Transverse colon (tissue), 4 donors: ENCODE measurements around the gene SETD9.

Experiments
- CTCF ChIP-seq, 5 experiments: fragments of 200-600 bp in 3 of 5; fragments of 450-650 bp in 2 of 5; sonication (generic) in 3 of 5; IDR thresholded peaks; 1 replicate in 2 of 5; 2 replicates in 3 of 5; pipeline ENCODE4 v1.5.1; 2016 to 2017; ENCODE audit warnings: antibody characterized with exemption in 5 of 5, inconsistent platforms in 3 of 5, mild to moderate bottlenecking in 2 of 5, moderate library complexity in 1 of 5
- EP300 ChIP-seq: sonication (generic); formaldehyde crosslinking; IDR thresholded peaks from one replicate; pipeline ENCODE4 v1.6.1; 2017; ENCODE audit warnings: antibody characterized with exemption, low read depth
- POLR2A ChIP-seq: fragments of 450-650 bp; IDR thresholded peaks from one replicate; pipeline ENCODE4 v1.6.1; 2016; ENCODE audit warnings: antibody characterized with exemption, mild to moderate bottlenecking, moderate library complexity
- POLR2AphosphoS5 ChIP-seq, 3 donors: sonication (generic); formaldehyde crosslinking; IDR thresholded peaks; one replicate each; pipeline ENCODE4 v1.6.1; 2016; ENCODE audit warnings: antibody characterized with exemption in 3 of 3

- no peak for TF ChIP-seq CTCF (IDR thresholded peaks at IDR 0.05)
- TF ChIP-seq POLR2A, result no peak
- no peak for TF ChIP-seq EP300
- no peak for TF ChIP-seq POLR2AphosphoS5 (IDR thresholded peaks at IDR 0.05)
Measured at GRCh38 chr5:56959326-56959725, 49.9 kb downstream of the SETD9 start.
